ENCODE data around the gene MMP15.
"Not testable (repeated sequence)": the region's sequence is repeated elsewhere in the genome, so short reads cannot be mapped to it uniquely, and the experiment has no call there.

MMP15 gene

DNA sequence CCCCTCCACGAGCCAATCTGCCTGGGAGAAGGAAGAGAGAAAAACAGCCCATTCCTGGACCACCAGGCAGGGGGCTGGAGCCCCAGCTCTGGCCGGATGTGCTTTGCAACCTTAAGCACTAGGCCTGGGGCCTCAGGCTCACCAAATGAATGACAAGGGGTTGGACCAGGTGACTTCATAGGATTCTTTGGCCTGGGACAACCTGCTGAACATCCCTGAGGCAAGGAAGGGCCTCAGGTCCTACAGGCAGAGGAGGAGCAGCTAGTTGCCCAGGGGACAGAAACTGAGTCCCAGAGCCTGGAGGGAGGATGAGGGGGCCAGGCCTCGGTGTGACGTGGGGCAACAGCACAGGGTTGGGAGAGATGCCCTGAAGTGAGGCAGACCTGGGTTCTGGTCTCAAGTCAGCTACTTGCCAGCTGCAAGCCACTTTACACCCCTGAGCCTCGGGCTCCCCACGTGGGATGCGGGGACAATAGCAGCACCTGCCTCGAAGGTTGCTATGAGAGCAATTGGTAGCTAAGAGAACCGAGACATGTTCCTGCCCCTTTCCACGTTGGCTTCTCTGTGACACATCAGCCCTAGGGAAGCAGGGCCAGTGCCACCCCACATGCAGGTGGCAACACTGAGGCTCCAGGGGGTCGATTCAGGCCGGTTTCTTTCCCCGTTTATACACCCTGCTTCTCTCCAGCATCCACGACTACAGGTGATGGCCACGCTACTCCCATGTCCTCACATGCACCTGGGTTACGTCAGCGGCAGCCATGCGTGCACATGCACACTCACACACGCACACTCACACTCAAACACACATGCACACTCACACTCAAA is 61.0 kb downstream of the MMP15 start:
- DNase-seq (ENCODE audit: low spot score): no peak

GRCh38 chr16:58087209-58087913 is 61.8 kb downstream of the MMP15 start:
- DNase-seq (ENCODE audit: low spot score): no peak

- DNase-seq (ENCODE audit: low spot score): no peak
Observed at GRCh38 chr16:58088091-58088490, 62.5 kb downstream of the MMP15 start.

DNA sequence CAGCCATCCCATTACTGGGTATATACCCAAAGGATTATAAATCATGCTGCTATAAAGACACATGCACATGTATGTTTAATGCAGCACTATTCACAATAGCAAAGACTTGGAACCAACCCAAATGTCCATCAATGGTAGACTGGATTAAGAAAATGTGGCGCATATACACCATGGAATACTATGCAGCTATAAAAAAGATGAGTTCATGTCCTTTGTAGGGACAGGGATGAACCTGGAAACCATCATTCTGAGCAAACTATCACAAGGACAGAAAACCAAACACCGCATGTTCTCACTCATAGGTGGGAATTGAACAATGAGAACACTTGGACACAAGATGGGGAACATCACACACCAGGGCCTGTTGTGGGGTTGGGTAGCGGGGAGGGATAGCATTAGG is 64.8 kb downstream of the MMP15 start:
- DNase-seq (ENCODE audit: low spot score): not testable (repeated sequence)

DNA sequence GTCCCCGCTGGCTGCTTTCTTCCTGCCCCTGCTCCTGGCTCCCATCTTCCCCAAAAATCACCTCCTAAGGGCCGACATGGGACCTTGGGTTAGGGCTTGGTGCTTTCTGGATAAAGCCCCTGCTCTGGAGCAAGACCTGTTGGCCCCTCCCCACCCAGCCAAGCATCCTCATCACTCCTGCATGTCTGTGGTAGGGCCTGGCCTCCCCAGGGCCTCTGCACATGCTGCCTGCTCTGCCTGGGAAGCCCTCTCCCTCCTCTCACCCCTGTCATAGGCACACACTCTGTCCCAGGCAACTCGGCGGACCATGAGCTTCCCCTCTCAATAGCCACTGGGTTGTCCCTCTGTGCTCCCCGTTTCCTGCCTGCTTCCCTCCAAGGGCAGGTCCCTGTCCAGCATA is 68.5 kb downstream of the MMP15 start:
- DNase-seq (ENCODE audit: low spot score): no peak

DNA sequence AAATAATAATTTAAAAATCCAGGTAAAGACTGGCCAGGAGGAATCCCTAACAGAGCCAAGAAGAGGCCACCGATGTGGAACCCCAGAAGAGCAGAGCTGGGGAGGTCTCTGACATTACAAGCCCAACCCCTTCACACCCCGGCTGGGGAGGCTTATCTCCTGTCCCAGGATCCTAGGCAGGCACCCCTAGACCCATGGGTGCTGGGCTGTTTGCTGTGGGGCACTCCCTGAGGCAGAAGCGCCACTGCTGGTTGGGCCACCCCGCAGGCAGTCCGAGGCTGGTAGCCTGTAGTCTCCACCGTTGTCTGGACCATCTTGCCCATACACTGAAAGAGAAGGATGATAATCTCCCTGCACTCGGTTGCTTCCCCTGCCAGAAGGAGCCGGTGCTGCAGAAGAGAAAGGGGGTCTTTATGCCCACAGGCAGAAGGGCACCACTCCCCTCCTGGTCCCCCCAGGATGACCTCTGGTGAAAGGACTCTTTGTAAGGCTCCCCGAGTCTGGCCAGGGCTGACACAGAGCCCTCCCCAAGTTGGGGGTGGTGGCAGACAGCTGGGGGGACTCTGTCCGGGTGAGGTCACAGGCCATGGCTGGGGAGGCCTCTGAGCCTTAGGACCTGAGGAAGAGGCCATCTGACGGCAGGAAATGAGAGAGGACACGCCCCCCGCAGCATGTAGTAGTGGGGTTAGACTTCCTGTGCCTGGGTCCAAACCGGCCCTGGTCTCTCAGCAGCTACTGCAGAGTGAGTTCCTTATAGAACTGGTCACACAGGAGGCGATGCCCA is 69.4 kb downstream of the MMP15 start:
- no peak for DNase-seq (ENCODE audit: low spot score)

DNA sequence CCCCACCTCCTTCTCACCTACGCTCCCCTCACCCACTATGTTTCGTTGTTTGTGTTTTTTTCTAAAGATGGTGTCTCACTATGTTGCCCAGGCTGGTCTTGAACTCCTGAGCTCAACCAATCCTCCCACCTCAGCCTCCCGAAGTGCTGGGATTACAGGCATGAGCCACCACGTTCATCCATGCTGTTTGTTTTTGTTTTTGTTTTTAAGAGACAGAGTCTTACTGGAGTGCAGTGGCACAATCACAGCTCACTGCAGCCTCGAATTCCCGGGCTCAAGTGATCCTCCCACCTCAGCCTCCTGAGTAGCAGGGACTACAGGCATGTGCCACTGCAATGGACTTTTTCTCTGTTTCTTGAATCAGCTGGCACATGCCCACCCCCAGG is 70.0 kb downstream of the MMP15 start:
- DNase-seq (ENCODE audit: low spot score): not testable (repeated sequence)

DNA sequence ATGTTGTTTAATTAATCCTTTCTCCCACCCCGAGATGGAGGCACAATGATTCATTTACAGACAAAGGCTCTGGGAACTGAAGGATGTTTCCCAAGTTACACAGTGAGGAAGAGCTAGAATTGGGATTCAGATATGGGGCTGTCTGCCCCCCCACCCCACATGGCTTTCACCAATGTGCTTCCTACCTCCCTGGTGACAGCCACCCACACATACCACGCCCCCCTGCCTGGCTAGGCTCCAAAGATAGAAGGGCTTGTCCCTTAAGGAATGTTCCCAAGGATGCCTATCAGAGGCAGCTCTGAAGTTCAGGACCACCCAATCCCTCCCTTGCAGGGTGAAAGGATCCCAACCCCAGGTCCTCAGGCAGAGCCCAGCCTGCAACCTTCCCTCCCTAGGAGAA is 70.7 kb downstream of the MMP15 start:
- DNase-seq (ENCODE audit: low spot score): no peak

Small RNA genes lying within 50 kb of the gene (small RNA-seq; reads per million reads assigned to genes)
- 0 reads per million in 2 experiments for gene RF00019
